Neural progenitor cell (in vitro differentiated cells): ENCODE data around the gene SNIP1. TPM values are rescaled to one million over a fixed set of nuclear protein-coding genes. Genes with fewer than 3 reads are reported as not detected.
"Not testable (repeated sequence)": the region's sequence is repeated elsewhere in the genome, so short reads cannot be mapped to it uniquely, and the experiment has no call there.

ENCODE experiments used
- DNase-seq: peaks from one replicate; pipeline ENCODE4 v3.0.0-alpha.2; 2016; ENCODE audit warnings: low spot score
- H2AFZ ChIP-seq: fragments of 200-600 bp; sonication (generic); replicated peaks from 2 replicates; pipeline ENCODE4 v1.6.1; 2016; ENCODE audit warnings: antibody characterized with exemption
- H3F3A ChIP-seq: fragments of 200-600 bp; sonication (generic); 2 replicates; pipeline ENCODE4 v1.6.1; 2016; ENCODE audit warnings: antibody characterized with exemption, low read depth
- H3K27ac ChIP-seq: fragments of 200-600 bp; sonication (generic); 2 replicates; pipeline ENCODE4 v1.5.1; 2016; ENCODE audit warnings: mild to moderate bottlenecking
- H3K27me3 ChIP-seq: fragments of 200-600 bp; sonication (generic); 2 replicates; pipeline ENCODE4 v1.6.1; 2016; ENCODE audit warnings: mild to moderate bottlenecking, moderate library complexity
- H3K36me3 ChIP-seq: fragments of 200-600 bp; sonication (generic); 2 replicates; pipeline ENCODE4 v1.5.1; 2016
- H3K4me1 ChIP-seq: fragments of 200-600 bp; sonication (generic); 2 replicates; pipeline ENCODE4 v1.6.1; 2016; ENCODE audit warnings: mixed run types
- H3K4me2 ChIP-seq: fragments of 200-600 bp; sonication (generic); 2 replicates; pipeline ENCODE4 v1.6.1; 2016
- H3K4me3 ChIP-seq: fragments of 200-600 bp; sonication (generic); 2 replicates; pipeline ENCODE4 v1.5.1; 2016
- H3K79me2 ChIP-seq: fragments of 200-600 bp; sonication (generic); 2 replicates; pipeline ENCODE4 v1.6.1; 2016; ENCODE audit warnings: low read depth
- H3K9ac ChIP-seq: fragments of 200-600 bp; sonication (generic); 2 replicates; pipeline ENCODE4 v1.6.1; 2016
- H3K9me3 ChIP-seq: fragments of 200-600 bp; sonication (generic); 2 replicates; pipeline ENCODE4 v1.5.1; 2016; ENCODE audit warnings: low read depth
- H4K20me1 ChIP-seq: fragments of 200-600 bp; sonication (generic); 2 replicates; pipeline ENCODE4 v1.6.1; 2016; ENCODE audit warnings: low read depth
- H3K27ac Mint-ChIP-seq: 3 replicates; pipeline ENCODE4 v1.8.0; 2021; ENCODE audit warnings: mixed read lengths
- H3K27me3 Mint-ChIP-seq: 2 replicates; pipeline ENCODE4 v1.8.0; 2022; ENCODE audit warnings: low read depth, mild to moderate bottlenecking, inconsistent platforms, moderate library complexity, mixed read lengths; ENCODE audit not compliant: insufficient read depth
- H3K36me3 Mint-ChIP-seq: 3 replicates; pipeline ENCODE4 v1.8.0; 2021; ENCODE audit warnings: mixed read lengths
- H3K4me1 Mint-ChIP-seq: 3 replicates; pipeline ENCODE4 v1.8.0; 2021; ENCODE audit warnings: mixed read lengths
- H3K4me3 Mint-ChIP-seq: 3 replicates; pipeline ENCODE4 v1.8.0; 2021; ENCODE audit warnings: mild to moderate bottlenecking, moderate library complexity, mixed read lengths
- H3K9me3 Mint-ChIP-seq: 3 replicates; pipeline ENCODE4 v1.8.0; 2020; ENCODE audit warnings: mixed read lengths
- CTCF ChIP-seq: fragments of 200-600 bp; sonication (generic); IDR thresholded peaks from 2 replicates; pipeline ENCODE4 v1.5.1; 2017; ENCODE audit warnings: antibody characterized with exemption, mild to moderate bottlenecking
- EZH2 ChIP-seq: fragments of 200-600 bp; sonication (generic); IDR thresholded peaks from 2 replicates; pipeline ENCODE4 v1.6.1; 2017; ENCODE audit warnings: antibody characterized with exemption, mild to moderate bottlenecking, moderate library complexity
- EZH2phosphoT487 ChIP-seq: fragments of 200-600 bp; sonication (generic); IDR thresholded peaks from 2 replicates; pipeline ENCODE4 v1.6.1; 2017; ENCODE audit warnings: antibody characterized with exemption
- total RNA-seq: library from RNA; depleted of rRNA; stranded (reverse); fragments of >200 nt; gene quantifications from 2 replicates; pipeline ENCODE4 v1.2.3, GENCODE V29; 2015; ENCODE audit warnings: low replicate concordance

Gene SNIP1
- total RNA-seq, 1 donor from 2014 or later, result 15.4 TPM

- Mint-ChIP-seq H3K4me1 (peaks cover 24% of the 10 kb centered on the region), H3K9me3 (no peaks in the 10 kb centered on the region), H3K36me3 (peaks cover 33% of the 10 kb centered on the region), H3K27ac (no peak overlapping the region), H3K4me3 (no peak overlapping the region), H3K27me3 (peaks cover 4% of the 10 kb centered on the region)
- Histone ChIP-seq H2AFZ (no peak overlapping the region), H3K9me3 (no peaks in the 10 kb centered on the region), H3K4me3 (no peak overlapping the region), H3K4me1 (peaks cover 9% of the 10 kb centered on the region), H3K36me3 (no peaks in the 10 kb centered on the region), H3K4me2 (no peak overlapping the region), H3F3A (peaks cover 5% of the 10 kb centered on the region), H3K27me3 (no peaks in the 10 kb centered on the region), H3K79me2 (peaks cover 3% of the 10 kb centered on the region), H4K20me1 (no peaks in the 10 kb centered on the region), H3K27ac (no peak overlapping the region), H3K9ac (no peak overlapping the region)
- no peak for DNase-seq
- no peak for TF ChIP-seq EZH2phosphoT487
- no peak for TF ChIP-seq EZH2
- TF ChIP-seq CTCF, result no peak
Measured at GRCh38 chr1:37560401-37561132, 6.5 kb upstream of the SNIP1 start.

GRCh38 chr1:37559957-37560379, 5.9 kb upstream of the SNIP1 start:
- H3K36me3 ChIP-seq, H3K4me3 Mint-ChIP-seq, H3K4me1 ChIP-seq, H3K27ac Mint-ChIP-seq, H3K27ac ChIP-seq, H3F3A ChIP-seq, DNase-seq, H3K4me3 ChIP-seq, H3K9ac ChIP-seq, H3K4me2 ChIP-seq, H3K9me3 Mint-ChIP-seq, H3K79me2 ChIP-seq, H3K27me3 ChIP-seq, H3K9me3 ChIP-seq, H2AFZ ChIP-seq, H4K20me1 ChIP-seq, H3K27me3 Mint-ChIP-seq: not testable (repeated sequence)
- Mint-ChIP-seq H3K36me3 (peaks cover 30% of the 10 kb centered on the region), H3K4me1 (peaks cover 26% of the 10 kb centered on the region)

GRCh38 chr1:37559080-37559479, 5.0 kb upstream of the SNIP1 start:
- Mint-ChIP-seq H3K27ac (no peak overlapping the region), H3K4me3 (peak overlapping the region; percentile 97), H3K27me3 (peaks cover 5% of the 10 kb centered on the region), H3K4me1 (peaks cover 29% of the 10 kb centered on the region), H3K9me3 (no peaks in the 10 kb centered on the region), H3K36me3 (peaks cover 26% of the 10 kb centered on the region)
- no peaks in the 10 kb centered on the region for H3K9me3 ChIP-seq
- no peaks in the 10 kb centered on the region for H3K27me3 ChIP-seq
- no peak overlapping the region for H2AFZ ChIP-seq
- no peaks in the 10 kb centered on the region for H3F3A ChIP-seq
- peaks cover 9% of the 10 kb centered on the region for H3K4me1 ChIP-seq
- no peaks in the 10 kb centered on the region for H3K36me3 ChIP-seq
- H3K4me2 ChIP-seq, result no peak overlapping the region
- no peaks in the 10 kb centered on the region for H4K20me1 ChIP-seq
- TF ChIP-seq EZH2, result no peak
- no peak for TF ChIP-seq CTCF
- TF ChIP-seq EZH2phosphoT487, result no peak
- H3K27ac ChIP-seq, result no peak overlapping the region
- peaks cover 3% of the 10 kb centered on the region for H3K79me2 ChIP-seq
- no peak for DNase-seq
- H3K4me3 ChIP-seq, result no peak overlapping the region
- H3K9ac ChIP-seq, result no peak overlapping the region

GRCh38 chr1:37558411-37558810, 4.3 kb upstream of the SNIP1 start:
- Histone ChIP-seq H3K27me3 (no peaks in the 10 kb centered on the region), H3K27ac (no peak overlapping the region), H3K4me1 (peaks cover 10% of the 10 kb centered on the region), H3F3A (no peaks in the 10 kb centered on the region), H3K9ac (no peak overlapping the region), H2AFZ (no peak overlapping the region), H3K79me2 (peaks cover 8% of the 10 kb centered on the region), H3K4me2 (no peak overlapping the region), H4K20me1 (peaks cover 6% of the 10 kb centered on the region), H3K9me3 (no peaks in the 10 kb centered on the region), H3K36me3 (no peaks in the 10 kb centered on the region), H3K4me3 (no peak overlapping the region)
- peaks cover 5% of the 10 kb centered on the region for H3K27me3 Mint-ChIP-seq
- peaks cover 30% of the 10 kb centered on the region for H3K4me1 Mint-ChIP-seq
- TF ChIP-seq CTCF (no peak), EZH2phosphoT487 (no peak), EZH2 (no peak)
- DNase-seq, result no peak
- peaks cover 26% of the 10 kb centered on the region for H3K36me3 Mint-ChIP-seq
- no peaks in the 10 kb centered on the region for H3K9me3 Mint-ChIP-seq
- H3K27ac Mint-ChIP-seq, result peak overlapping the region; percentile 54
- H3K4me3 Mint-ChIP-seq, result peak overlapping the region; percentile 97
